Embryonic facial prominence (tissue), 1 donor: ENCODE data around the gene CYS1.
A peak's percentile ranks its signal among the peaks of the same experiment; 100 is the strongest.

Source experiments
- DNase-seq: peaks from one replicate; pipeline ENCODE4 v3.0.0-alpha.2; 2016; ENCODE audit errors: extremely low spot score

The CYS1 gene

DNA sequence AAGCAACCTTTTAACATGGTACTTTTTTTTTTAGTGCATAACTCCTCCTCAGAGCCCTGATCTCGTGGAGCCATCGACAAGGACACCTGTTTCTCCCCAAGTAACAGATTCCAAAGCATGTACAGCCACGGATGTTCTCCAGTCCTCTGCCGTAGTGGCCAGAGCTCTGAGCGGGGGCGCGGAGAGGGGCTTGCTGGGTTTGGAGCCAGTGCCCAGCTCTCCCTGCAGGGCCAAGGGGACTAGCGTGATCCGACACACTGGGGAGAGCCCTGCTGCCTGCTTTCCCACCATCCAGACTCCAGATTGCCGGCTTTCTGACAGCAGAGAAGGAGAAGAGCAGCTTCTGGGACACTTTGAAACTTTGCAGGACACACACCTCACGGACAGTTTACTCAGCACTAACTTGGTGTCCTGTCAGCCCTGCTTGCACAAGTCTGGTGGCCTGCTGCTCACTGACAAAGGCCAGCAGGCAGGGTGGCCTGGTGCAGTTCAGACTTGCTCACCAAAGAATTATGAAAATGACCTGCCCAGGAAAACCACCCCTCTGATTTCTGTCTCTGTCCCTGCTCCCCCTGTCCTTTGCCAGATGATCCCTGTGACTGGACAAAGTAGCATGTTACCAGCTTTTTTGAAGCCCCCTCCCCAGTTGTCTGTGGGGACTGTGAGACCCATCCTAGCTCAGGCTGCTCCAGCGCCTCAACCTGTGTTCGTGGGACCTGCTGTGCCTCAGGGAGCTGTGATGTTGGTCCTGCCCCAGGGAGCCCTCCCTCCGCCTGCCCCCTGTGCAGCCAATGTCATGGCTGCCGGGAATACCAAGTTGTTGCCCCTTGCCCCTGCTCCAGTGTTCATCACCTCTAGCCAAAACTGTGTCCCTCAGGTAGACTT, 32.4 kb downstream of the CYS1 start:
- no peak for DNase-seq

DNA sequence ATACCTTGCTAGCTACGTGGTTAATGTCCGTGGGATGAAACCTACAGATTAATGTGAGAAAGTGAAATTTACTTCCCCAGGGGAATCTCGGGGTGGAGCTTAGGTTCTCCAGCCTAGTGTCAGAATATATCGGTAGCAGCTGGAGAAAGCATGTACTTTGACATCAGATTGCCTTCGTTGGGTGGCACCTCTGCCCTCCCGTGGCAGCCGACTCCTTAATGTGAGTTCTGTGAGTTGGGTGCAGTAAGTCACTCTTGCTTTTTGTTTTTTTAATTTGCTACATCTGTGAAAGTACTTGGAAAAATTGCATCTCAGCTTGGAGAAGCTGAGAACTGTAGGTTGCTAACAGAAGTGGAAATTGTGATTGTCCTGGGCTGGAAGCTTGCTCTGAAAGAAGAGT, 33.3 kb downstream of the CYS1 start:
- DNase-seq = no peak

DNA sequence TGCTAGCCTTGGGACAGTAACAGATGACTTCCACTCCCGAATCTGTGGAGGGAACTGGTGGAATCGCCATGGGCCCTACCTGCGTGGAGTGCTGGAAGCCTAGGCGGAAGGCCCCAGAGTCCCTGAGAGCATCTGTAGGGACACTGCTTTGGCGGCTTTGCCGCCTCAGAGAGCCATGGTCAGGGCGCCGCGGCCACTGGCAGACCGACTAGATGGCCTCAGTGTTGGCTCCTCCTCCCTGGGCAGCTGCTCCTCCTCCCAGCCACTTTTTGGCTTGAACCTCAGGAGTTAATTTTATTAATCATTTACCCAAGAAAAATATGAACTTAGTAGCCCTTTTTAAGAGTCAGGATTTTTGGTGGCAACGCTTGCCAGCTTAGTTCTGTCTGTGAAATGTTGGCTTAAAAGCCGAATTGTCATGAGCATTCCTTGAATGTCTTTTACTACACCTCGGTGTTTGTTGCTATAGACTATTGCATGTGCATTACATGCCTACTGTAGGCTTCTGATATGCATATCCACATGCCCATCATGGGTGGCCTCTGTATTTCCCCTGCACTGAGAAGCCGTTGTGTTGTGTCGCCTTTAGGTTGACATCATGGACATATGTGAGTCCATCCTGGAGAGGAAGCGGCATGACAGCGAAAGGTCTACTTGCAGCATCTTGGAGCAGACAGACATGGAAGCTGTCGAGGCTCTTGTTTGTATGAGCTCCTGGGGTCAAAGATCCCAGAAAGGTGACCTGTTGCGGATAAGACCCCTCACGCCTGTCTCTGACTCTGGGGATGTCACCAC, 34.5 kb downstream of the CYS1 start:
- no peak for DNase-seq

DNA sequence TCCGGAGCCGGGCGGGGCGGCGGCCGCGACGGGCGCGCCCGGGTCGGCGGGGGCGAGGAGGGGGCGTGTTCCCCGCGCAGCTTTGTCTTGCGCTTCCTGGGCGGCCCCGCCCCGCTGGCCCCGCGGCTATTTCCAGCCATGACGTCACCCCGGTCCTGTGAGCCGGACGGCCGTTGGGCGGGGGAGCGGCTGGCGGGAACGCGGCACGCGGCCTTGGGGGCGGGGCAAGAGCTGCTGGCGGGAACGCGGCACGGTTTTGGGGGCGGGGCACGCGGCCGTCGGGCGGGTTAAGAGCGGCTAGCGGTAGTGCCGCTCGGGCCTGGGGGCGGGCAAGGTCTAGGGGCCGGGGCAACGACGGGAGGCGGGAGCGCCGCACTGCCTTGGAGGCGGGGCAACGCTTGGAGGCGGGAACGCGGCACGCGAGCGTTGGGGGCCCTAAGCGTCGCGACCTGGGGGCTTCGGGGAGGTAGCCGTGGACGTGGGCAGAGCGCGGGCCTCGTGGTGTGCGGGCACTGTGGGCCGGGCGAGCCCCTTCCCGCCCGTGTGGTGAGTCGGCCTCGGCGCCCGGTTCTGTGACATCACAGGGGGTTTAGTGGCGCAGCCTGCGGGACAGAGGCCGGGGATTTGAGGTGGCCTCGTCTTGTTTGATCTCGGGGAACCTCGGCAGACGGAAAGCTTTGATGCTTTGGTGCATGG, 36.2 kb downstream of the CYS1 start:
- DNase-seq = peak; percentile 75

DNA sequence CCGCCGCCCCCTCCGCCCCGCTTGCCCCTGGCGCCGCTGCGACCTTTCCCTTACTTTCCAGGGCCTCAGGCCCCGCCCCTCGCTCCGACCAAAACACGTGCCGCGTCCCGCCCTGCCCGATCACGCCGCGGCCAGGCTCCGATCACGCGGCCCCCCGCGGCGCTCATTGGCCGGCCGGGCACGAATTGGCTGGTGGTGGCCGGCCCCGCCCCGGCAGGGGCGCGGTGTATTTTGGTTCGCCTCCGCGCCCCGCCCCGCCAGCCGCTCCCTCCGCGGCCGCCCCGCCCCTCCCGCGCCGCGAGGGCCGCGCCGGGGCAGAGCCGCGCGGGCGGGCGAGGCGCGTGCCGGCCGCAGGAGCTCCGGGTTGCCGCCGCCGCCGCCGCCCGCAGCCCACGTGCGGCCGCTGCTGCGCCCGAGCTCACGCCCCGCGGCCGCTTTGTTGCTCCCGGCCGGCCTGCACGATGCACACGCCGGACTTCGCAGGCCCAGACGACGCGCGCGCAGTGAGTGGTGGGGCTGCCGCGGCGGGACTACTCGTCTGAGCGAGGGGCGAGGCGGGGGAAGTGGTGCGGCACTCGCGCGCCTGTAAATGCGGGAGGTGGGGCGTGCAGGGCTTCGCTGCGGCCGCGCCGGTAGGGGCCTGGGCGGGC, 36.8 kb downstream of the CYS1 start, which contains the start of gene KLF11:
TSS of gene KLF11 (plus strand) at position 295 of the 650 bp plus-strand sequence. CDS start at position 462, 167 bp downstream.
- DNase-seq = peak; percentile 84

DNA sequence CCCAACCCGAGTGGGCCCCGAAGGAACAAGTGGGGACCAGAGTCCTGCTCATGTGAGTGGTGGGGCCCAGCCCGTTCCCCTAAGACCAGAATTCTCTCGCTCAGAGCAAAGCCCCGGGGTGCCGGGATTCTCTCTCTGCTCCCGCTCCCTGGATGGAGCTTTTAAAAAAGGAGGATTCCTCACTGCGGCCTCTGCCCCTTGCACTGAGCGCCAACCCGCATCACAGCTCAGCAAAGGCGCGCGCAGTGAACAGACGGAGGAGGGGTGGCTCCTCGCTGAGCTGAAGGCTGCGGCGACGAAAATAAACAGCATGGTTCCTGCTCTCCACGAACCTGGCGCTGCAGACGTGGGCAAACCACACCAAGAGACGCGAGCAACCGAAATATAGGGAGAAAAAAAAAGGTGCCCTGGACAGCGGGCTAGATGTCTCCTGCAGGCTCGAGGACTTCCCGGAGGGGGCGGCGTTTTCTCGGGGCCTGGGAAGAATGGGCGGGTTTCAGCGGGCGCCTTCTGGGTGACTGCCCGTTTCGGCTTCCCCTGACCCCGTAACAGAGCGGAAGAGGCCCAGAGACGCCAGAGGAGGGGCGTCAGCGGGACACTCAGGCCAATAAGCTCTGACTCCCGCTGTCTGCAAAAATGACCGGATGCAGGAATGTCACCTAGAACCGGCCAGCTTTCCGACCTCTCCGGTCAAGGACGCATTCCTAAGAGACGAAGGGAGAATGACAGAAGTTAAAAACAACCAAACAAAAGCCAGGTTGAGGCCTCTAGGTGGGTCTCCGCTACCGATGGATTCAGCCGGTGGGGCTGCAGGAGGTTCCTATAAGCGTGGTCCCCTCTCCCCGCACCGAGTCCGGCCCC, 37.7 kb downstream of the CYS1 start:
- no peak for DNase-seq

DNA sequence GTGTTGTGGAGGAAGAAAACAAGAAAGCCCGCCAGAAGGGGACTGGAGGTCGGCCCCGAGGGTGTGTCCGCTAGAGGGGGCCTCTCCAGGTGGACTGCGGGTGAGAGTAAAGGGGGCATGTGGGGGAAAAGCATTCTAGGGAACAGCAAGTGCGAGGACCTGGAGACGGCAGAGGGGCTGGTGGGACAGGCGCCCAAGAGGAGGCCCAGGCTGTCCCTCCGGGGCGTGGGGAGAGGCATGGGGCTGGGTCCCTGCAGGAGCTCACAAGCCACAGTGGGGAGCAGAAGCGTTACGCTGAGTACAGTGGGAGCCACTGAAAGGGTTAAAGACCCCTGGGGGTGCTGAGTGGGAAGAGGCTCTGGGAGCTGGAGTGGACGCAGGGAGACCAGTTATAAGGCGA, 38.5 kb downstream of the CYS1 start:
- DNase-seq = no peak

DNA sequence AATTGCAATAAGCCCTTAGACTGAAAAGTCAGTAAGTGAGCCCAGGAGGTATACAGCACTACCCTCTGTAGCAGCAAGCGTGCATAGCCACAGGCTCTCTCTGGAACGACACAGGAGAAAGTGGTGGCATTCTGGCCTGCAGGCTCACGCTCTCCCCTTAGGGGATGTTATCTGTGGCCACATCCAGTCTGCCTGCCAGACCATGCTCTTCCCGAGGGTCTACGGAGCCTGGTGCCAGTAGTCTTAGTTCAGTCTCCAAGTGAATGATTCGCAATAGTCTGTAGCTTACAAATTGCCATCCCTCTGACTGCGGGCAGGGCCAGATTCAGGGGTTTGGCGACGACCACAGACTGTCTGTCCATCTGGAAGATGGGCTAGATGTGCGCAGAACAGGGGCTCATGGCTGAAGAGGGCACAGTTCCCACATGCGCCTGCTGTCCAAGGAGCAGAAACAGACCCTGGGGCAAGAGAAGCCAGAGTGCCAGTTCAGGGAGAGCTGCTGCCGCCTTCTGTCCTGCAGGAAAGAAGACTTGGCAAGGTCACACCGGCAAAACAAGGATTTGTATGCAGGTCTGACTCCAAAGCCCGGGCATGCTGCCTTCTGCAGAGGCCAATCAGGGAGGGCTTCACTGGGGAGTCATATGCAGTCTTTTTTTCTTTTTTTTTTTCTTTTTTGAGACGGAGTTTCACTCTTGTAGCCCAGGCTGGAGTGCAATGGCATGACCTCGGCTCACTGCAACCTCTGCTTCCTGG, 40.4 kb downstream of the CYS1 start:
- DNase-seq = no peak

DNA sequence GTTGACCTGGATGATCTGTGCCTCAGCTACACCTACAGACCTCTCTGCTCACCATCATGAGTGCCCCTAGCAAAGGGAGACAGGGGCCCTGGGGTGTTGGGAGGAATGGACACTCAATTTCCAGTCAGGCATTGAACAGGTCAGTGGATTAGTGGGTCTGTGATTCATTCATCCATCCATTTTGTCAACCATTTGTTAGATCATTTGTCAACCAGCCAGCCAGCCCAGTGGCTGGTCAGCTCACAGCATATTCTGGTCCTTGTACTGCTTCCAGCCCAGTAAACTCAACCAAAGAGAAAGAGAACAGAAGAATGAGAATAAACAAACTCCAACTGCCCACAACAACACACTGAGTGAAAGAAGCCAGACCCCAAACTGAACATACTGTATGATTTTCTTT, 41.5 kb downstream of the CYS1 start:
- DNase-seq = no peak

DNA sequence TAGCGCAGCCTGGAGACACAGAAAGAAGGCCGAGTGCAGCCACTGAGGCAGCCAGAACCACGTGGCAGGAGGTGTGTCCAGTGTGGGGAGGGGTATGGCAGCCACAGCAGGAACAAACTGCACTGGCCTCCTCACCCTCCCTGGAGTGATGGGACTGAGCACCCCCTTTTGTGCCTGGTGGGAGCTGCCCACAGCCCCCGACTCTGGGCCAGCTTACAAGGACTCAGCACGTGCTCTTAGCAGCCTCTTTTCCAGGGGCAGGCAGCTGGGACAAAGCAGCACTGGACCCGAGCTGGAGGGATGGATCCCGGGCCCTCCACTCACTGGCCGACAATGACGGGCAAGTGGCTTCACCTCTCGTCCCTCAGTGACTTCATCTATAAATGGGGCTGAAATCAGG, 42.1 kb downstream of the CYS1 start:
- no peak for DNase-seq

DNA sequence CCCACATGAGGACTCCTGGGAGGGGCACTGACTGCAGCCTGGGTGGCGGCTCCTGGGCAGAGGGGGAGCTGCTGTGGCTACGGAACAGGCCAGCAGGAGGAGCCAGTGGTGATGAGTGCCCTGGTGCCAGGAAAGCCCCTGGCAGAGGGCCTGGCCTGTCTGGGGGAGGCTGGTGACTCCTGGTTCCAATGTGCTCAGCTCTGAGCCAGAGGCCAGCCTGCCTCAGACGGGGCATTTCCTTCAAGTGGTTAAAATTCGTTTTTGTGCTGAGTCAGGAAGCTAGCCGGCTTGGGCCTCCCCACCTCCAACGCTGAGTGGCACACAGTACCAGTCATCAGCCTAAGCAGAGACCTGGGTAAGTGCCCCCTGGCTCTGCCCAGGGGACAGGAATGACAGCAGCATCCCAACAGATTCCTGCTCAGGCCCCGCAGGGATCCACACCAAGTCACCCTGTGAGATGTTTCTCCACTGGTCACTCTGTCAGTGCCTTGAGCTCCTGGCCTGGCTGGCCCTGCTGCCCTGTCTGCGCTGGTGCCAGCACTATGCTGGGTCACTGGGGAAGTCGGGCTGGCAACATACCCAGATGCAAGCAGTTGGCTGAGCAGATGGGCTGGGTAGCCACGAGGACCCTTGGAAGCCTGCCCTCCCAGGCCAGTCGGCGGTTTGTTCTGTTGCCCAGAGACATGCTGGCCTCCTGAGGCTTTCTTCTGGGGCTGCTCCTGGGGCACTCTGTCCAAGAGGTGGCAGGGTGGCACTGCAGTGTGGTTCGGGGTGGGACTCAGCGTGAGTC, 43.9 kb downstream of the CYS1 start:
- DNase-seq = no peak

DNA sequence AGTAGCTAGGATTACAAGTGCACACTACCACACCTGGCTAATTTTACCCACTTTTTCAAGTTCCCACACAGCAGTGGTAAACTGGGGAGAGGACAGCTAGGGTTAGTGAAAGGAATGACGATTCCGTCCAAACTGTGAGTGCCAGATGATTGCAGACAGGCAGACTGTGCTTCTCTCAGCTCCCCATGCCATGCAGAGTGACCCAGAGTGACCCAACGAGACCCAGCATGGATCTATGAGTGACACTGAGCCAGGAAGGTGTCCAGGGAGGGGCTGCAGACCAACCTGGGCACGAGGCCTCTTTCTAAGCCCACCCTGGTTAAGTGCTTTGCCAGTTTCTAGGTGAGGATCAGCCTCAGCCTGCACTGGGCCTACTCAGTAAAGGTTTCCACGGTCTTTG, 44.6 kb downstream of the CYS1 start:
- no peak for DNase-seq

DNA sequence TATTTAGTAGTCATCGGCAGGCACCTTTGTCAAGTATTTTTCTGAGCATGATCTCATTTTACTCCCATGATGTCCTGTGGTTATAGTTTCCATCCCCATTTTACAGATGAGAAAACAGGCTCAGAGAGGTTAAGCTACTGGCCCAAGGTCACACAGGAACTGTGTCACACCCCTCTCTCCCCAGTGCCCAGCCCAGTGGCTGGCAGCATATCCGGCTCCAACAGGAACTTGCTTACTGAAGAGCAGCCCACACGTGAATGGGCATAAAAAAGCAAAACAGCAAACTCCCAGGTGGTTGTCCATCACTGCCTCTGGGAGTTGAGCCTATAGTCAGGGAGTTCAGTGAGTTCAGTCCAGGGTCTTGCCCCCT, 45.2 kb downstream of the CYS1 start:
- no peak for DNase-seq

DNA sequence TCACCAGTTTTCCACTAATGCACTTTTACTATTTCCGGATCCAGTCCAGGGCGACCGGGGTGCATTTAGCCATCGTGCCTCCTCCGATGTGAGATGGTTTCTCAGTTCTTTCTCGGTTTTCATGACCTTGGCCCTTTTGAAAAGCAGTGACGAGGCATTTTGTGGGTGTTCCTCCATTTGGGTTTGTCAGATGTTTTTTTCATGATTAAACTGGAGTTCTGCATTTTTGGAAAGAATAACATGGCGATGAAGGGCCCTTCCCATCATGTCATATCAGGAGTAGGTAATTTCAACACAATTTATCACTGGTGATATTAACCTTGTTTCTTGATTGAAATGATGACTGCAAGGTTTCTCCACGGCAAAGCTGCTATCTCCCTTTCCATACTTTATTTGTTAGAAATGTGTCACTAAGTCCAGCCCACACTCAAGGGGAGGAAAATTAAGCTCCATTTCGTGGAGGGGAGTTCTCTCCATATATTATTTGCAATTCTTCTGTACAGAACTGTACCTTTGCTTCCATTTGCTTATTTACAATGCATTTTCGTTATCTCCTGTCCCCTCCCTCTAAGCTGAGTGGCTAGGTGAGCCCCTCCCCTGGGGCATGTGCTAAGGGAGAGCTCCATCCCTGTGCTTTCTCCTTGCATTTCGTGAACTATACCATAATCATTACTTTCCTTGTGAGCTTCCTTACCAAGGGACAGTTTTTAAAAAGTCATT, 45.7 kb downstream of the CYS1 start:
- DNase-seq = no peak

DNA sequence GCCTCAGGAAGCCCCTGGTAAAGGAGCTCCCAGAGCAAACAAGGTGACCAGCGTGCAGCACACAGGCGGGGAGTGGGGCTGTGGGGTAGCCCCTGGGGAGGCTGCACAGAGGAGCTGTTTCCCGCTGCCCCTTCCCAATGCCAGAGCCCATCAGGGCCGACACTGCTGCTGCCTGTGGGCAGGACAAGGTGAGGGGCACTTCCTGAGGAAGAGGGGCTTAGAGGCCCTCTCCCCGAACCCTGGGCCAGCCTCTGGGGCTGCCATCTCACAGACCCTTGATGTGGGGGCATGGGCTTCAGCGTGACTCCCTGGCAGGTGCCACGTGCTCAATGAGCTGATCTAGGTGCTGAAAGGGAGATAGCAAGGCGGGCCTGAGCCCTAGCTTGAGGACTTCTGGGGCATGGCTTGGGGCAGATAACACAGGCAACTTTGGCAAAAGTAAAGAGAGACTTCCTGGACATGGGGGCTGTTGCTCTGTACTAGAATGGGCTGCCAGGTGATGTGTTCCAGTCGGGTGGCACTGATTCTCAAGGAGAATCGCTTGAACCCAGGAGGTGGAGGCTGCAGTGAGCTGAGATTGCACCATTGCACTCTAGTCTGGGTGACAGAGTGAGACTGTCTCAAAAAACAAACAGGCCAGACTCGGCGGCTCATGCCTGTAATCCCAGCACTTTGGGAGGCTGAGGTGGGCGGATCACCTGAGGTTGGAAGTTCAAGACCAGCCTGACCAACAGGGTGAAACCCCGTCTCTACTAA, 46.8 kb downstream of the CYS1 start:
- DNase-seq = no peak

DNA sequence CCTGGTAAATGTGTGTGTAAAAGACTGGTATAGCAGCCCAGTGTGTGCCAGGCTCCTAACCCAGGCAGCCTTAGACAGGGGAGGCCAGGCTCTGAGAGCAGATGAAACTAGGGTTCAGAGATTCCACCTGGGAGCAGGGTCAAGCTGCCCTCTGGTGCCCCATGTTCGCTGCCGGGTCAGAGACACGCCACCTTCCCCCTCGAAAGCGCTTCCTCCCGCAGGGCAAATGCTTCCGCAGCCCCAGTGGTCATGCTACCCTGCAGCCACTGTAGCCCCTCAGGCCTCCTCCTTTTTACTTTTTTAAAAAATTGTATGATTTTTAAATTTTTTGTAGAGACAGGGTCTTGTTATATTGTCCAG, 47.5 kb downstream of the CYS1 start:
- DNase-seq = no peak

DNA sequence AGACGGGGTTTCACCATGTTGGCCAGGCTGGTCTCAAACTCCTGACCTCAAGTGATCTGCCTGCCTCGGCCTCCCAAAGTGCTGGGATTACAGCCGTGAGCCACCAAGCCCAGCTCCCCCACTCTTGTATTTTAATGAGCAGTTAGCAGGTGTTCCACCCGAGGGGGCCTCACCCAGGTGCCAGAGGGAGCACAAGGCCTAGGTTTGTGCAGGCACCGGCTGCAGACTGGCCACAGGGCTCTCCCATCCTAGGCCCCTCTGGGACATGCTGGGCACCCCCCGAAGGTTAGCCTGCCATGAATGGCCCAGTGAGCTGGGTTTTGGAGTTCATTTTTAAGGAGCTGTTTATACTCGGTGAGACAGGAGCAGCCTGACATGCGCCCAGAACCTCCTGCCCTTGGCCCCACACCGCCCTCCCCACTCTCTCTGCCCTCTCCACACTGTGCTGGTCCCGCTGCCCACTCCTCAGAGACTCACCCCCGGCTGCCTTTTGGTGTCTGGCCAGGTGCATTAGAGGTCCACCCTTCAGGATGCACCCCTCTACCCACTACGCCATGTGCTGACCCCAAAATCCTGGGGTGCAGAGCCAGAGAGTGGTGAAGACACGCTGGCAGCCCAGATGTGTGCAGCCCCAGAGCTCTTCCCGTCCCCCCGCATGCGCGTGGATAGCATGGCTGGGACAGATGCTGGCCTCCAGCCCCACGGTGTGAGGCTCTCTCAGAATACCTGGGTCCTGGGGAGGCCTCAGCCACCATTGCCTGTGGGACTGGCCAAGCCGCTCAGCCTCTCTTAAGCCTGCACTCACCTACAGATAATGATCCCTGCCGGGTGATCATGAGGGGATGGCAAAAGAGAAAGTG, 48.1 kb downstream of the CYS1 start:
- no peak for DNase-seq
